NCI-H2081 (cell line): Measurements from ENCODE around the gene HOXA5.

Experiments used
- DNase-seq, 2 experiments: peaks; one replicate each; lab custom pipeline; 2025; lab: John Stamatoyannopoulos, UW

Gene HOXA5

DNA sequence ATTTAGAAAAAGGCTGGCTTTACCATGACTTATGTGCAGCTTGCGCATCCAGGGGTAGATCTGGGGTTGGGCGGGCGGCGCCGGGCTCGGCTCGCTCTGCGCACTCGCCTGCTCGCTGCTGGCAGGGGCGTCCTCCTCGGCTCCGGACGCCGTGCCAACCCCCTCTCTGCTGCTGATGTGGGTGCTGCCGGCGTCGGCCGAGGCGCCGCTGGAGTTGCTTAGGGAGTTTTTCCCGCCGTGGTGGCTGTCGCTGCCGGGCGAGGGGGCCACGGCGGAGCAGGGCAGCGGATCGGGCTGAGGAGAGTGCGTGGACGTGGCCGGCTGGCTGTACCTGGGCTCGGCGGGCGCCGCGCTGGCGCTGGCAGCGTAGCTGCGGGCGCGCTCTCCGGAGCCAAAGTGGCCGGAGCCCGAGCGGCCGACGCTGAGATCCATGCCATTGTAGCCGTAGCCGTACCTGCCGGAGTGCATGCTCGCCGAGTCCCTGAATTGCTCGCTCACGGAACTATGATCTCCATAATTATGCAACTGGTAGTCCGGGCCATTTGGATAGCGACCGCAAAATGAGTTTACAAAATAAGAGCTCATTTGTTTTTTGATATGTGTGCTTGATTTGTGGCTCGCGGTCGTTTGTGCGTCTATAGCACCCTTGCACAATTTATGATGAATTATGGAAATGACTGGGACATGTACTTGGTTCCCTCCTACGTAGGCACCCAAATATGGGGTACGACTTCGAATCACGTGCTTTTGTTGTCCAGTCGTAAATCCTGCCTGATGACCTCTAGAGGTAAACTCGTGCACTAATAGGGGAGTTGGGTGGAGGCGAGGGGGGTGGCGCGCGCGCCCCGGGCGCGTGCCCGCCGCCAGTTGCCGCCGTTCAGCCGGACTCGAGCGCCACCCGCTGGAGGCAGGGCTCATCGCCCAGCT is at the start of gene HOXA5:
Gene HOXA5 (minus strand): TSS at position 659 of the 927 bp plus-strand sequence. CDS start 74 bp downstream, at position 585.
- DNase-seq, result no peak

DNA sequence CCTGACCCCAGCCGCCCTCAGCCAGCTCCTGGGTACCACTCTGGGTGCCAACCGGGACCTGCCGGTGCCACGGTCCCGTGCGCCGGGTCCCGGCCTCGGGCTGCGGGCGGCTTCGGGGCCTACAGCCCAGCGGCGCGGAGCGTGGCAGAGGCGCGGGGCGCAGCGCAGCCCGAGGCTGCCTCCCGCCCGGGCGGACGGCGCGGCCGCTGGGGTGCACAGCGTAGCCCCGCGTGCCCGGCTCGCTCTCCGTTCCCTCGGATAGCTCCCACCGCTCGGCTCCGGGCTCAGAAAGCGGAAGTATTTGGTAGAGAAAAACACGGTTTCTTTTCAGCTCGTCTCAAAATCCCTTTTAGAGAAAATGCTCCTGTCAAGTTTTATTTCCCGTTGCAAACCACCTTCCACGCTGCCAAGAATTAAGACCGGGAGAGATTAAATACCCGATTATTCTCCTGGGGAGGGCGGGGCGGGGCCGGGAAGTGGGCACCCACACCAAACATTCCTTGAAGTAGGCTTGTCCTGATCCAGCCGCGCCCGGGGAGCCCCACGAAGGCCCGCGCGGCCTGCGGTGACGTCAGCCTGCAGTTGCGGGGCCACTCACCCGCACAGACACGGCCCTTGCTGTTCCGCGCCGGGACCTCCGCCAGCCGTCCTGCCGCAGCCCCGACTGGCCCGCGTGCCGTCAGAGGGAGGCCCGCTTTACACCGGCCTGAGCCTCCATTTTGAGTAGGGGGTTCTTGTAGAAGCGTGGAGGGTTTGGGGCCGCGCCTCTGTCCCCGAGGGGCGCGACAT is 49.3 kb upstream of the HOXA5 start:
- DNase-seq, result no peak

GRCh38 chr7:27191833-27192545 is 48.5 kb upstream of the HOXA5 start:
- DNase-seq, result no peak

DNA sequence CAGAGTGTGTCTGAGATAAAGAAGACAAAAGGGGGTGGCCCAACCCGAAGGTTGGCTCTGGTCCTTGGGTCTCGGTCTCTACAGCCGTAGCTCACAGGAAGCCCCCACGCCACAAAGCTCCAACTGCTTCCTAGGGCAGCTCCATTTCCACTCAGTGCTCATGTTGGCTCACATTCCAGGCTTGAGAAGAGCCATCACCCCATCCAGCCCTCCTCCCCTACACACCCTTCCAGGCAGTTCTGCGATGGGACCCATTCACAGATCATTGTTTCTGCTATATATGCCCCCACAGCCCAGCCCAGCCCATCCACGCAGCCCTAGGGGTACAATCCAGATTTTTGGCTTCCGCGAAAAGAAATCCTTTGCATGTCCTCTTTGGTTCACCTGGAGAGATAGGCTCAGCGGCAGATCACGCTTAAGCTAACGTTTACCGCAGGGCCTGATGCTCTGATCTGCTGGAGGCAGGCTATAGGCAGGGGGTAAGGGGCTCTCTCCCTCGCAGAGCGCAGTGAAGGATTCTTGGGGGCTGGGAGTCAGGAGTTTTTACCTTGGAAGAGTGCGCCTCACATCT is 47.8 kb upstream of the HOXA5 start:
- DNase-seq, result no peak

DNA sequence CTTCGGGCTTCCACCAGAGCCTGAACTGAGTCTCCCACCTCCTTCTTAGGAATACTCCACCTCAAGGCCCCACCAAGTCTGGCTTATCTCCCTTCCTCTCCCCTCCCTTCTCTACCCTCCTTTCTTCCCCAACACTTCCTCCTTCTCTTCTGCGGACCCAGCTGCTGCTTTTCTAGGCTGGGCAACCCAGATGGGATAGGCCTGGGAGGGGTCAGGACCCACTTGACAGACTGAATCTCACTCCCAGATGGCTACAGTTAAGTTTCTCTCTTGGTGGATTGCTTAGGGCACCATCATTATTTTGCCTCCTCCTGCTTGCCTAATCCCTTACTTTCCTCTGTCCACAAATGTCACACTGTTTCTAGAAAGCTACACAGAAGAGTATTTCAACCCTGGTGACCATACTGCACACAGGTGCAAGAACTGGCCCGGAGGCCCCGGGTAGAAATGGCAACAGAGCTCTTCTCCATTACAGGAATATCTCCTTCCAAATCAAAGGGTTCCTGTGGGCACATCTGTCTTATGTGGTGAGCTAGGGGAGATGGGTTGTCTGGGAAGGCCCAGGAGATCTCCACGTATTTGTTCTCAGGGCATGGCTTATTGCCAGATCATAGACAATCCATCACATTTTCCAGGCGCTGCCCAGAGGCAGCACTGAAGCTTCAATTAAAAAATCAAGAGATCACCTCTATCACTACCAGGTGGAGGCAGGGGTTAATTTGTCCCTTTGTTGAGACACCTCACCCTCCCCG is 46.7 kb upstream of the HOXA5 start:
- DNase-seq, result no peak

GRCh38 chr7:27189295-27189996 is 46.0 kb upstream of the HOXA5 start:
- DNase-seq, result no peak

GRCh38 chr7:27188386-27189294 is 45.2 kb upstream of the HOXA5 start:
- no peak for DNase-seq

GRCh38 chr7:27187475-27188385 is 44.2 kb upstream of the HOXA5 start:
- no peak for DNase-seq

- no peak for DNase-seq
Observed at GRCh38 chr7:27186668-27187474, 43.4 kb upstream of the HOXA5 start.

GRCh38 chr7:27185854-27186667 is 42.6 kb upstream of the HOXA5 start:
- no peak for DNase-seq

DNA sequence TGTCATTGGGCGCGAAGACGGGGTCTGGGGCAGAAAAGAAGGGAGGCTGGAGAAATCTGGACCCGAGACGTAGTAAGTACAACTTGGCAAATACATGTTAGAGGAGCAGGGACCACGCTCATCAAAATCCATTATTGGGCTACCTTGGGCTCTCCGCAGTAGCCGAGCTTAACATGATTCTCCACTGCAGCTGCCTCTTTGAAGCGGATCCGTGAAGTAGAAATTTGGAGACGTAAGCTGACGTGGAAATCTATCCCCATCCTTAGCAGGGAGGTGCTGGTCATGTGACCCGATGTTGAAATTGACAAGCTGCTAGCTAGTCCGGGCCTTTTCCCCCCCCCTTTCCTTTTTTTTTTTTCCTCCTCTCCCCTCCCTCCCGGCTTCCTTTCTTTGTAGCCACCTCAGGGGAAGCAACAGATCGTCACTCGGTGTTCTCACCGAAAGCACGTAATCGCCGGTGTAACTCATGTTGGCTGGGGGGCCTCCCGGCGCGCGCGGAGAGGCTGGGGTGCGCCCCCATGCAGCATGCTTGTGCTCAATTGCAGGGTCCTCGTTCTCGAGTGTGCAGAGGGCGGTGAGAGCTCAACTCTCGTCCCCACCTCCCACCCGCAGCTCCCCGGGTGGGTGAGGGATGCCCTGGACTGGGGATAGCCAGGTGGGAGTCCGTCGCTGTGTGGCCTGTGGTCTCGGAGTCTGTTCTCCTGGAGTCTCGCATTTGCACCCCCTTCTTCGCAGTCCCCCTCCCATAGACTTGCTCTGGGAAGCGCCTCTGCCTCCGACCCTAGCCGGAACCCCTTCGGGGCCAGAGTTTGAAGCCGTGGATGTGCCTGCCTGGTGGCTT is 41.8 kb upstream of the HOXA5 start, which contains the start of gene HOXA11:
Gene HOXA11 (minus strand): TSS at position 220 of the 841 bp plus-strand sequence. CDS start 88 bp downstream, at position 132.
- DNase-seq, result peak; percentile 57 to 63

- DNase-seq, result peak; percentile 47 to 62
Observed at GRCh38 chr7:27184337-27185012, 41.0 kb upstream of the HOXA5 start.

DNA sequence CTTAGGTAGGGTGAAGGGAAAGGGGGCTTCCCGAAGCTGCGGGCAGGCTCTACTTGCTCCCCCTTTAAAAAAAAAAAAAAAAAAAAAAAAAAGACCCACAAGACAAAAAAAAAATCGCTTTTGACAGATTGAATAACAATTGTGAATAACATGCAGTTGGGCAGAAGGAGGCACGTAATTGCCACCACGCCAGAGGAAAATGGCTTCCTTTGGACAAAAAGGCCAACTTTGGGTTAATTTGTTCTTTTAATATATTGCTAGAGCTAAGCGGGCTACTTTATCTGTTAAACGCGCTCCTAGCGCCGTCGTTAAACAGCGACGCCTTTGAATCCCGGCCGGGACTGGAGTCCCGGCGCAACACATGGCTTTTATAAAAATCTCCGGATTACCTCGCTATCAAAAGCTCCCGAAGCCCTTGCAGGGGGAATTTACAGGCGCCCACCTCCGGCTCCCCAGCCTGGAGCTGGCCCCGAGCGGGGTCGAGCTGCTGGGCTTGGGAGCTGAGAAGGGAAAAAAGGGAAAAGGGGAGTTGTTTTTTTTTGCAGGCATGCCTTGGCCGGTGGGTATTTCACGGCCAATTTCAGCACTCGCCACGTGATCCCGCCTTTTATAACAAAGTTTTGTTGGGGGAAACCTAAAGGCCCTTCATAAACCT is 40.3 kb upstream of the HOXA5 start:
- peak in 1 of 2 experiments; percentile 51 for DNase-seq
